HG03025 (cell line): ENCODE measurements around the gene TAGAP.
A peak's percentile ranks its signal among the peaks of the same experiment; 100 is the strongest.
"Not testable (repeated sequence)": the region's sequence is repeated elsewhere in the genome, so short reads cannot be mapped to it uniquely, and the experiment has no call there.

Experiments used
- ATAC-seq: cut with Tn5 transposase; IDR thresholded peaks from one replicate; pipeline ENCODE4 v1.9.1; 2021; ENCODE audit warnings: mild to moderate bottlenecking, moderate library complexity; ENCODE audit not compliant: unreplicated experiment, low FRiP score

The TAGAP gene

DNA sequence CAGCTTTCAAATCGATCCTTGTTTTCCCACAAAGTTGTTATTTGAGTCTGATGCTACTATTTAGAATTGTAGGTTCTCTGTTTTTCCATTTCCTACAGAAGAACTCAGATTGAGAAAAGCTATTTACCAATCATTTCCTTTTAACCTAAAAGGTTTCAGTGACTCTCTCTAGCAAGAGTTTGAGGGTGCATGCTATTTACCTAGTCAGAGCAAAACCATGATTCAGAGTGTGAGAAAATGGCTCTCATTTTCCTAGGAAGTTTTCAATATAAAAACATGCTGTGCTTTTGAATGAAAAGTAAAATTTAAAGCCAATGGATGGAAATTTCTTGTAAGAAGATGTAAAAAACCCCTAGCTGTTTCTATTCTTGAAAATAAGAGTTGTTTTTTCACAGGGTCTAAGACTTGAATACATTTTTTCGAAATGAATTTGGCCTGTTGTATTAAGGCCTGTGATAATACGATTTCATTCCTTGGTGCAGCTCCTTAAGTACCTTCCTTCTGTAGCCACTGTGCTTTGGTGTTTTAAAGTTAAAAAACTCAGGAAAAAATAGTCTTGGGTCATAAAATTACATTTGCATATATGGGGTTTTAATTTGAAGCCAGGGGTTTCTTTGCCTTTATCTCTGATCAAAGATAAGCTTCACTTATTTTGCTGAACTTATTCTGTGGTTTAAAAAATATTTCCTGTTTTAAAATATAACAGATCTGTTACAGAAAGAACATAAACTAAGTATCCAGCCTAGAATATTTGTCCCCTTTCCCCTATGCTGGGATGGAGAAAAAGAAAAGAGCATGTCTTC, 26.8 kb downstream of the TAGAP start:
- ATAC-seq = no peak

DNA sequence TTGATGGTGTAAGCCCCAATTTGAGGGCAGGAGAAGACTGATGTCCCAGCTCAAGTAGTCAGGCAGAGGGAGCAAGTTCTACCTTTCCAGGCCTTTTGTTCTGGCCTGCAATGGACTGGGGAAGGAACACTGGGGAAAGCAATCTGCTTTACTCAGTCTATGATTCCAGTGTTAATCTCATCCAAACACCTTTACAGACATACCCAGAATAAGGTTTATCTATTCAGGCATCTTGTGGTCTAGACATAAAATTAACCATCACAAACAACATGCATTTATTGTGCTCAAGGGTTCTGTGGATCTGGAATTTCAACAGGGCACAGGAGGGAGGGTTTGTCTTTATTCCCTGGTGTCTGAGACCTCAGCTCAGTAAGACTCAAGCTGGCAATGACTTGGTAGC, 30.4 kb downstream of the TAGAP start:
- no peak for ATAC-seq

DNA sequence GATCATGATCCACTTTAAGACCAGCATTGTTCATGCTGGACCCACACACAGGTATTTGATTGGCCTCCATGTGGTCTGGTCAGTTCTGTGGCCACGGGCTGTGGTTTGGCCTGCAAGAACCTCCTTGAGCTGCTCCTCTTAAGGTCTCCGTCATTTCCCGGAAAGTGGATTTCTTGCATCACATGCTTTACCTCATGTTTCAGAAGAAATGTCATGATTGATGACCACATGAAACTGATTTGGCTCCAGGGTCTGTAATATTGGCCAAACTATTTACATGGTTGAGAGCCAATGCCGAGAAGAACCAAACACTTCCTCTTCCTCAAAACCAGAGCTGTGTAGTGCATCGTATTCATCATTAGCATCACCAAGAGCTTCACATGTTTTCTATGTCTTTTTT, 31.6 kb downstream of the TAGAP start:
- ATAC-seq = no peak

GRCh38 chr6:159012201-159012600, 32.6 kb downstream of the TAGAP start:
- ATAC-seq = no peak

DNA sequence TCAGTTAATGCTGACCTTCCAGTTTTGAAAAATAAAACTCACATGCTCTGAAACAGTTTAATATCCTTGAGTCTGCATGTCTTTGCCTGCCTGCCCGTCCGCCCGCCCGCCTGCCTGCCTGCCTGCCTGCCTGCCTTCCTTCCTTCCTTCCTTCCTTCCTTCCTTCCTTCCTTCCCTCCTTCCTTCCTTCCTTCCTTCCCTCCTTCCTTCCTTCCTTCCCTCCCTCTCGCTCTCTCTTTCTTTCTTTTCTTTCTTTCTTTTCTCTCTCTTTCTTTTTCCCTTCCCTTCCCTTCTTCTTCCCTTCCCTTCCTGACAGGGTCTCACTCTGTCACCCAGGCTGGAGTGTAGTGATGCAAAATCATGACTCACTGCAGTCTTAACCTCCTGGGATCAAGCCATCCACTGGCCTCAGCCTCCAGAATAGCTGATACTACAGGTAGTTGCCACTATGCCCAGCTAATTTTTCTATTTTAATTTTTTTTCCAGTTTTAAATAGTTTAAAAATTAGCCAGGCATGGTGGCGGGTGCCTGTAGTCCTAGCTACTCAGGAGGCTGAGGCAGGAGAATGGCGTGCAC, 34.7 kb downstream of the TAGAP start:
- not testable (repeated sequence) for ATAC-seq

- ATAC-seq = peak; percentile 66
Observed at GRCh38 chr6:159008656-159009288, 36.0 kb downstream of the TAGAP start.

GRCh38 chr6:159007510-159007909, 37.3 kb downstream of the TAGAP start:
- no peak for ATAC-seq

- ATAC-seq = no peak
Observed at GRCh38 chr6:159005436-159005835, 39.4 kb downstream of the TAGAP start.

DNA sequence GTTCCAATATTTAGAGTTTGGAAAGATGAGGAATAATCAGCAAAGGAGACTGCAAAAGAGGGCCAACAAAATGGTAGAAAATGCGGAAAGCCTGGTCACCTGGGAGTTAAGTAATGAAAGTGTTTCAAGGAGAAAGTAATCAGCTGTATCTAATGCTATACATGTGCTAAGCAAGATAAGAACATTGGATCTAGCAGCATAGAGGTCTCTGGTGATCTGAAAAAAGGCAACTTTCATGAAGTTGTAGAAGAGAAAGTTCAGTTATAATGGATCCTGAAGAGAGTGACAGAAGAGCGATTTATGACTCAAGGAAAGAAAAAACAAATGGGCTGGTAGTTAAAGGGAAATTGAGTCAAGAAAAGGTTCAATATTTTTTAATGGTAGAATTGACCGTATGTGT, 40.2 kb downstream of the TAGAP start:
- no peak for ATAC-seq

DNA sequence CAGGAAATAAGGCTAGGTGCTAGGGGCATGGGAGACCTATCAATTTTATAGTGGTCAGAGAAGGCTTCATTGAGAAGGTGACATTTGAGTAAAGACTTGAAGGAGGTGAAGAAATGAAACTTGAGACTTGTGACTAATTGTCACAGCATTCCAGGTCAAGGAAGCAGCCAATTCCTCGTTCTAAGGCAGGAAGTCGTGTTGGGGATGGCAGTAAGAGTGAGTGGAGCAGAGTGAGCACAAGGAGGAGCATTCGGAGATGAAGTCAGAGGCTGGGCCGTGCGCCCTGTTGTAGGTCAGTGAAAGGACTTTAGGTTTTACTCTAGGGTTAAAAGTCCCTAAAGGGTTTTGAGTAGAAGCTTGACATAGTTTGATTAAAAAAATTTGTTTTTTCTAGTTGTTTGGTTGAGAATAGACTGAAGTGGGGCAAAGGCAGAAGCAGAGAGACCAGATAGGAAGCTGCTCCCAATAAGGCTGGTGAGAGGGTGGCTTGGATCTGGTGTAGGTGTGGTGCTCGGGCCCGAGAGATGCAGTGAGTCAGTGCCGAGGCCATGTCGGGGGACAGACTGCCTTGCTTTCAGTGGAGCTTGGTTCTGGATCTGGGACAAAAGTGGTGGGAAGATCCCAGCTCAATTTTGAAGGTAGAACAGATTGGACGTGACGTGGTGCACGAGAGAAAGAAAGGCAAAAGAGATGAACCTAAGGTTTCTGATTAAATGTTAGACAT, 42.2 kb downstream of the TAGAP start:
- ATAC-seq = no peak

GRCh38 chr6:158999666-159000403, 45.0 kb downstream of the TAGAP start, which contains the start of gene RSPH3:
TSS of gene RSPH3 (minus strand) at chr6:159000202. CDS start at chr6:158999550, 652 bp downstream.
- peak; percentile 88 for ATAC-seq

DNA sequence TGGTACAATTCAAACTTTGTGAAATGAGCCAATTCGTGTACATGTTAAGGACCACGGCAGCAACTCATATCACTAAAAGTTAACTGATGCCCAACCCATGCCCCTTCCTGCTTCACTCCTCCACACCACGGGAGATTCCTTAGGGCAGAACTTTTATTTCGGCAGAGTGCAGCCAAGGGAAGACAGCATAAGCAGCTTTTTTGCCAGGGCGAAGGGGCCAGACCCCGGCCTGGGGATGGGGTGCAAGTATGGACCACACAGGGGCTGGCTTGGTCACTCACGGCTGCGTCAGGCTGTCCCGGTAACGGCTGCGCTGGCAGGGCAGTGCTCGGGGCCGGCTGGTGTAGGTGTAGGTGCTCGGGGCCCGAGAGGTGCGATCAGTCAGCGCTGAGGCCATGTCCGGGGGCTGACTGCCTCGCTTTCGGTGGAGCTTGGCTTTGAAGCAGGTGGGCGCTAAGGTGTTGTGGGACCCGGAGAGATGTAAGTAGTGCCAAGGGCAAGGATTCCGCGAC, 45.6 kb downstream of the TAGAP start:
- ATAC-seq = peak; percentile 32

GRCh38 chr6:158996856-158997255, 47.9 kb downstream of the TAGAP start:
- no peak for ATAC-seq

- no peak for ATAC-seq
Observed at GRCh38 chr6:158993639-158994038, 51.2 kb downstream of the TAGAP start.

- no peak for ATAC-seq
Observed at GRCh38 chr6:158991017-158991723, 53.6 kb downstream of the TAGAP start.

- not testable (repeated sequence) for ATAC-seq
Observed at GRCh38 chr6:158989711-158990110, 55.1 kb downstream of the TAGAP start.

DNA sequence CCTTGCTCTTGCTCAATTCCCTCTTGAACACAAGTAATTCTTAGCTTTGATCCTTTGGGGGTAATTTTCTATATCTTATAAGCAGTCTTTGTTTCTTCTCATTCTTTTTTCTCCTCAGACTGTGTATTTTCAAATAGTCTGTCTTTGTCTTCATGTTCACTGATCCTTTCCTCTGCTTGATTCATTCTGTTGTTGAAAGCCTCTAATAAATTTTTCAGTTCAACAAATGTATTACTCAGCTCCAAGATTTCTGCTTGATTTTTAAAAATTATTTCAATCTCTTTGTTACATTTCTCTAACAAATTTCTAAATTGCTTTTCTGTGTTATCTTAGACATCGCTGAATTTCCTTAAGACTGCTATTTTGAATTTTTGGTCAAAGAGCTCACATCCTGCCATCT, 56.3 kb downstream of the TAGAP start:
- ATAC-seq = no peak

DNA sequence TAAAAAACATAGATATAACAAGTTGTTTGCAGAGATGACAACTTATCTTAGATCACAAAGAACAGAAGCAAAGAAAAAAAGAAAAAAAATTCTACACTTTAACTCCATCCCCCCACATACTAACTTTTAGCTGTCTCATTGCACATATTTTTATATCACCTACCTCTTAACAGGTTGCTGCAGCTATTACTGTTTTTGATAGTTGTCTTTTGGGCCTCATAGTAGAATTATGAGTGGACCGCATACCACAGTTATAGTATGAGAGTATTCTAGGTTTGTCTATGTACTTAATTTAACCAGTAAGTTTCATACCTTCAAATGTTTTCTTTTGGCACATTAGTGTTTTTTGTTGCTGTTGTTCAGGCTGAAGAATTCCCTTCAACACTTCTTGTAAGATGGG, 57.1 kb downstream of the TAGAP start:
- ATAC-seq = no peak
